ENCODE data around the gene ZNF24.

Gene ZNF24

GRCh38 chr18:35282353-35282752, 61.9 kb downstream of the ZNF24 start:
- H3K27ac ChIP-seq: no peak overlapping the region
- no peak for TF ChIP-seq ZFX (IDR thresholded peaks at IDR 0.05; ENCODE audit: borderline replicate concordance)
- TF ChIP-seq, protein P1, sequence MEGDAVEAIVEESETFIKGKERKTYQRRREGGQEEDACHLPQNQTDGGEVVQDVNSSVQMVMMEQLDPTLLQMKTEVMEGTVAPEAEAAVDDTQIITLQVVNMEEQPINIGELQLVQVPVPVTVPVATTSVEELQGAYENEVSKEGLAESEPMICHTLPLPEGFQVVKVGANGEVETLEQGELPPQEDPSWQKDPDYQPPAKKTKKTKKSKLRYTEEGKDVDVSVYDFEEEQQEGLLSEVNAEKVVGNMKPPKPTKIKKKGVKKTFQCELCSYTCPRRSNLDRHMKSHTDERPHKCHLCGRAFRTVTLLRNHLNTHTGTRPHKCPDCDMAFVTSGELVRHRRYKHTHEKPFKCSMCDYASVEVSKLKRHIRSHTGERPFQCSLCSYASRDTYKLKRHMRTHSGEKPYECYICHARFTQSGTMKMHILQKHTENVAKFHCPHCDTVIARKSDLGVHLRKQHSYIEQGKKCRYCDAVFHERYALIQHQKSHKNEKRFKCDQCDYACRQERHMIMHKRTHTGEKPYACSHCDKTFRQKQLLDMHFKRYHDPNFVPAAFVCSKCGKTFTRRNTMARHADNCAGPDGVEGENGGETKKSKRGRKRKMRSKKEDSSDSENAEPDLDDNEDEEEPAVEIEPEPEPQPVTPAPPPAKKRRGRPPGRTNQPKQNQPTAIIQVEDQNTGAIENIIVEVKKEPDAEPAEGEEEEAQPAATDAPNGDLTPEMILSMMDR (IDR thresholded peaks at IDR 0.05): no peak
